ENCODE data around the gene TEX101.

The TEX101 gene

DNA sequence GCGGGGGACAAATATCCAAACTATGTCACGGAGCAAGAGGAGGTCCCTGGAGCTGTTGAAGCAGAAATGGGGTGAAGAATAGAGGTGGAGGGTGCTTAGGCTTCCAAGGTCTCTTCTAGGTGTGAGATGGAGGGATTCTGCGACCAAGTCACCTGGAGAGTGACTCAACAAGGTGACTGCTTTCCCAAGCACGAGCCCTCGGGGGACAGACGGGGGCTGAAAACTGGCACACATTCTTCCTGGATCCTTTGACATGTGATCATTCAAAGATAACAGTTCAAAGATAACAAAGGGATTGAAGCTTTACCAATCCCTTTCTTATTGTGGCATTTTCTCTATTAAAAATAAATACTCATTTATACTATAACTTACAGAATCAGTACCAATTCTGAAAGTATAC lies 2.2 kb upstream of the TEX101 start:
- H3K18ac ChIP-seq (ENCODE audit: low read length), result no peak overlapping the region
- no peak overlapping the region for H2BK120ac ChIP-seq (ENCODE audit: low read depth, low read length)
- no peaks in the 10 kb centered on the region for H3K79me1 ChIP-seq (ENCODE audit: low read depth, low read length)
- no peak overlapping the region for H3K14ac ChIP-seq (ENCODE audit: low read length)
- H2BK12ac ChIP-seq (ENCODE audit: low read length), result no peak overlapping the region
- no peak overlapping the region for H3K4ac ChIP-seq (ENCODE audit: low read length)
- H3K27ac ChIP-seq (replicated peaks; ENCODE audit: low read length), result no peak overlapping the region
- H3K27me3 ChIP-seq (ENCODE audit: control insufficient read depth in 3 of 3, insufficient read depth in 3 of 3, low read depth in 1 of 3, low read length in 3 of 3), result no peaks in the 10 kb centered on the region
- no peak overlapping the region for H3K23ac ChIP-seq (ENCODE audit: low read depth, low read length, poor library complexity)
- no peak overlapping the region for H3K4me3 ChIP-seq (ENCODE audit: low read length in 2 of 2)
- no peak for DNase-seq (ENCODE audit: low spot score)
- WGBS, 2 donors (ENCODE audit: extremely low coverage in 2 of 2, insufficient read length in 2 of 2, insufficient replicate concordance in 1 of 2), result no CpG with 5 or more reads among the region's 6 CpGs
- no peaks in the 10 kb centered on the region for H3K4me1 ChIP-seq (ENCODE audit: control insufficient read depth in 2 of 2, insufficient read depth in 1 of 2, low read depth in 1 of 2, low read length in 2 of 2)
- no peaks in the 10 kb centered on the region for H3K36me3 ChIP-seq (replicated peaks in 1 of 2; ENCODE audit: control insufficient read depth in 2 of 2, insufficient read depth in 2 of 2, low read length in 2 of 2)
- H3K9ac ChIP-seq (ENCODE audit: low read depth, low read length, poor library complexity), result no peak overlapping the region
- H2BK15ac ChIP-seq (ENCODE audit: low read length), result no peak overlapping the region
- H4K91ac ChIP-seq (ENCODE audit: low read depth, low read length, poor library complexity), result no peak overlapping the region
- no peak overlapping the region for H2BK5ac ChIP-seq (ENCODE audit: low read length)
- no peak overlapping the region for H2AK5ac ChIP-seq (ENCODE audit: low read depth, low read length)
- no peak overlapping the region for H3K4me2 ChIP-seq (ENCODE audit: insufficient read depth, low read length, poor library complexity, severe bottlenecking)
- H2AFZ ChIP-seq (ENCODE audit: low read length), result no peak overlapping the region
- no peak overlapping the region for H4K8ac ChIP-seq (ENCODE audit: low read depth, low read length)
- H3K9me3 ChIP-seq (replicated peaks in 1 of 2; ENCODE audit: control insufficient read depth in 2 of 2, insufficient read depth in 1 of 2, low read depth in 1 of 2, low read length in 2 of 2), result peaks cover 3 to 11% of the 10 kb centered on the region in 2 donors

DNA sequence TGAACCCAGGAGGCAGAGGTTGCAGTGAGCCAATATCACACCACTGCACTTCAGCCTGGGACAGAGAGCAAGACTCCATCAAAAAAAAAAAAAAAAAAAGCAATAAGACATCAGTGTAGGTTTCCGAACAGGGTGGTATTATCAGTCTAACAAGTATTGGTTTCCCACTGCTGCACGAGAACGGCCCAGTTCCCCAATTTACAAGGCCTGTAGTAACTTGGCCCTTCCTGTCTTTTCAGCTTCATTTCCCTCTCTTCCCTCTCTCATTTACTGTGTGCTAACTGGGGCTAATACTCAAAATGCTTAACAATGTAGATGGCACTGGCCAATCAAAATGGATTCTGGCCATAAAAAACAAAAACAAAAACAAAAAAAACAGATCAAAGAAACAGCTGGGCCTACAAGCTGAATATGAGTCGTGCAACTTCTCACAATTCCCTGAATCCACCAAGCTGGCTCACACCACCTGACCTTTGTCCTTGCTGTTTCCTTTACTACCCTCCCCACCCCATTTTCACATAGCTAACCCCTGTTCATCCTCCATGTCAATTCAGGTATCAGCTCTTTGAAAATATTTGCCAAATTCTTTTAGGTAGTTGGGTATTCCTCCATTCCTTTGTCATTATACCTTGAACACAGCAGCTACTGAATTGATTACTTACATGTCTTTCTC lies 2.4 kb downstream of the TEX101 start:
- peaks cover 0 to 5% (median 0%) of the 10 kb centered on the region in 3 experiments for H3K27me3 ChIP-seq (ENCODE audit: control insufficient read depth in 3 of 3, insufficient read depth in 3 of 3, low read depth in 1 of 3, low read length in 3 of 3)
- H2BK12ac ChIP-seq (ENCODE audit: low read length), result no peak overlapping the region
- no peak overlapping the region for H3K4me2 ChIP-seq (ENCODE audit: insufficient read depth, low read length, poor library complexity, severe bottlenecking)
- no peak overlapping the region for H2BK5ac ChIP-seq (ENCODE audit: low read length)
- H2BK15ac ChIP-seq (ENCODE audit: low read length), result no peak overlapping the region
- no peak overlapping the region for H3K18ac ChIP-seq (ENCODE audit: low read length)
- no peak overlapping the region for H3K9ac ChIP-seq (ENCODE audit: low read depth, low read length, poor library complexity)
- peaks cover 3 to 9% of the 10 kb centered on the region in 2 donors for H3K9me3 ChIP-seq (replicated peaks in 1 of 2; ENCODE audit: control insufficient read depth in 2 of 2, insufficient read depth in 1 of 2, low read depth in 1 of 2, low read length in 2 of 2)
- H3K23ac ChIP-seq (ENCODE audit: low read depth, low read length, poor library complexity), result no peak overlapping the region
- H3K14ac ChIP-seq (ENCODE audit: low read length), result no peak overlapping the region
- no peaks in the 10 kb centered on the region for H3K79me1 ChIP-seq (ENCODE audit: low read depth, low read length)
- H3K27ac ChIP-seq (replicated peaks; ENCODE audit: low read length), result no peak overlapping the region
- no peak overlapping the region for H4K8ac ChIP-seq (ENCODE audit: low read depth, low read length)
- H3K4ac ChIP-seq (ENCODE audit: low read length), result no peak overlapping the region
- no peak overlapping the region for H2BK120ac ChIP-seq (ENCODE audit: low read depth, low read length)
- DNase-seq (ENCODE audit: low spot score), result no peak
- no peaks in the 10 kb centered on the region for H3K4me1 ChIP-seq (ENCODE audit: control insufficient read depth in 2 of 2, insufficient read depth in 1 of 2, low read depth in 1 of 2, low read length in 2 of 2)
- no peak overlapping the region for H2AFZ ChIP-seq (ENCODE audit: low read length)
- no peak overlapping the region for H2AK5ac ChIP-seq (ENCODE audit: low read depth, low read length)
- H4K91ac ChIP-seq (ENCODE audit: low read depth, low read length, poor library complexity), result no peak overlapping the region
- H3K4me3 ChIP-seq (ENCODE audit: low read length in 2 of 2), result no peak overlapping the region
- no CpG with 5 or more reads among the region's 4 CpGs for WGBS, 2 donors (ENCODE audit: extremely low coverage in 2 of 2, insufficient read length in 2 of 2, insufficient replicate concordance in 1 of 2)
- no peaks in the 10 kb centered on the region for H3K36me3 ChIP-seq (replicated peaks in 1 of 2; ENCODE audit: control insufficient read depth in 2 of 2, insufficient read depth in 2 of 2, low read length in 2 of 2)

DNA sequence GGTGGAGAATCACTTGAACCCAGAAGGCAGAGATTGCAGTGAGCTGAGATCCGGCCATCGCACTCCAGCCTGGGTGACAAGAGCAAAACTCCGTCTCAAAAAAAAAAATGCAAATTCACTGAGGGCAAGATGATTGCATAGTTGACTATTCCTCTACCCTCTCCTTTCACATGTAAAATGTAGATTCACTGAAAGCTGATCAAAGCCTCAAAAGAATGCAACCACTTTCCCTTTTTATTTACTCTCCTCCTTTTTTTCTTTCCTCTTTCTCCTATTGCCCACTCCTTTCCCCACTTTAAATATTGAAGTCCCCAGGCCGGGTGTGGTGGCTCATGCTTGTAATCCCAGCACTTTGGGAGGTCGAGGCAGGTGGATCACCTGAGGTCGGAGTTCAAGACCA lies 6.3 kb downstream of the TEX101 start:
- no peaks in the 10 kb centered on the region for H3K4me1 ChIP-seq (ENCODE audit: control insufficient read depth in 2 of 2, insufficient read depth in 1 of 2, low read depth in 1 of 2, low read length in 2 of 2)
- H2BK15ac ChIP-seq (ENCODE audit: low read length), result no peak overlapping the region
- no peak overlapping the region for H3K27ac ChIP-seq (replicated peaks; ENCODE audit: low read length)
- no peak overlapping the region for H2BK12ac ChIP-seq (ENCODE audit: low read length)
- H2BK120ac ChIP-seq (ENCODE audit: low read depth, low read length), result no peak overlapping the region
- H3K9ac ChIP-seq (ENCODE audit: low read depth, low read length, poor library complexity), result no peak overlapping the region
- H4K8ac ChIP-seq (ENCODE audit: low read depth, low read length), result no peak overlapping the region
- no CpG with 5 or more reads among the region's 6 CpGs for WGBS, 2 donors (ENCODE audit: extremely low coverage in 2 of 2, insufficient read length in 2 of 2, insufficient replicate concordance in 1 of 2)
- no peak overlapping the region for H3K4ac ChIP-seq (ENCODE audit: low read length)
- no peak overlapping the region for H4K91ac ChIP-seq (ENCODE audit: low read depth, low read length, poor library complexity)
- no peaks in the 10 kb centered on the region for H3K79me1 ChIP-seq (ENCODE audit: low read depth, low read length)
- H2BK5ac ChIP-seq (ENCODE audit: low read length), result no peak overlapping the region
- H3K27me3 ChIP-seq (ENCODE audit: control insufficient read depth in 3 of 3, insufficient read depth in 3 of 3, low read depth in 1 of 3, low read length in 3 of 3), result peaks cover 0 to 5% (median 0%) of the 10 kb centered on the region in 3 experiments
- no peaks in the 10 kb centered on the region for H3K36me3 ChIP-seq (replicated peaks in 1 of 2; ENCODE audit: control insufficient read depth in 2 of 2, insufficient read depth in 2 of 2, low read length in 2 of 2)
- no peak overlapping the region for H3K18ac ChIP-seq (ENCODE audit: low read length)
- no peak for DNase-seq (ENCODE audit: low spot score)
- H2AFZ ChIP-seq (ENCODE audit: low read length), result no peak overlapping the region
- no peaks in the 10 kb centered on the region for H3K9me3 ChIP-seq (replicated peaks in 1 of 2; ENCODE audit: control insufficient read depth in 2 of 2, insufficient read depth in 1 of 2, low read depth in 1 of 2, low read length in 2 of 2)
- no peak overlapping the region for H3K4me2 ChIP-seq (ENCODE audit: insufficient read depth, low read length, poor library complexity, severe bottlenecking)
- H3K23ac ChIP-seq (ENCODE audit: low read depth, low read length, poor library complexity), result no peak overlapping the region
- no peak overlapping the region for H2AK5ac ChIP-seq (ENCODE audit: low read depth, low read length)
- H3K14ac ChIP-seq (ENCODE audit: low read length), result no peak overlapping the region
- H3K4me3 ChIP-seq (ENCODE audit: low read length in 2 of 2), result no peak overlapping the region

DNA sequence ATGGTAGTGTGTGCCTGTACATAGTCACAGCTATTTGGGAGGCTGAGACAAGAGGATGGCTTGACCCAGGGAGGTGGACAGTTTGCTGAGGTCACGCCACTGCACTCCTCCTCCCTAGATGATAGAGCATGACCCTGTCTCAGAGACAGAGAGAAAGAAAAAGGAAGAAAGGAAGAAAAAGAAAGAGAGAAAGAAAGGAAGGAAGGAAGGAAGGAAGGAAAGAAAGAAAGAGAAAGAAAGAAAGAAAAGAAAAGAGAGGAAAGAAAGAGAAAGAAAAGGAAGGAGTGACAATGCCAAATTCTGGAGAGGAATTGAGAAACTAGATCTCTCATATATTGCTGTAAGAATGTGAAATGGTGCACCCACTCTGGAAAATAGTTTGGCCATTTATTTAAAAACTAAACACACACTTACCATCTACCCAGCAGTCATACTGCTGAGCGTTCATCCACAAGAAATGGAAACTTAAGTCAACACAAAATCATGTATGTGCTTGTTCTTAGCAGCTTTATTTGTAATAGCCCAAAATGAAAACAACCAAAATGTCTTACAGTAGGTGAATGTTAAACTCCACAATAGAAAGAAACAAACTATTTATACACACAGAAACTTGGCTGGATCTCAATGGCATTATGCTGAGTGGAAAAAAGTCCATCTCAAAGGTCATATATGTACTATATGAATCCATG lies 7.5 kb downstream of the TEX101 start:
- Histone ChIP-seq H2BK120ac (ENCODE audit: low read depth, low read length) (no peak overlapping the region), H3K9me3 (replicated peaks in 1 of 2; ENCODE audit: control insufficient read depth in 2 of 2, insufficient read depth in 1 of 2, low read depth in 1 of 2, low read length in 2 of 2) (no peaks in the 10 kb centered on the region), H3K79me1 (ENCODE audit: low read depth, low read length) (no peaks in the 10 kb centered on the region), H2BK12ac (ENCODE audit: low read length) (no peak overlapping the region), H2BK15ac (ENCODE audit: low read length) (no peak overlapping the region), H3K23ac (ENCODE audit: low read depth, low read length, poor library complexity) (no peak overlapping the region), H4K91ac (ENCODE audit: low read depth, low read length, poor library complexity) (no peak overlapping the region), H2AK5ac (ENCODE audit: low read depth, low read length) (no peak overlapping the region), H3K18ac (ENCODE audit: low read length) (no peak overlapping the region), H3K9ac (ENCODE audit: low read depth, low read length, poor library complexity) (no peak overlapping the region), H3K27ac (replicated peaks; ENCODE audit: low read length) (no peak overlapping the region), H3K14ac (ENCODE audit: low read length) (no peak overlapping the region), H3K4me1 (ENCODE audit: control insufficient read depth in 2 of 2, insufficient read depth in 1 of 2, low read depth in 1 of 2, low read length in 2 of 2) (no peaks in the 10 kb centered on the region), H3K4me2 (ENCODE audit: insufficient read depth, low read length, poor library complexity, severe bottlenecking) (no peak overlapping the region), H2BK5ac (ENCODE audit: low read length) (no peak overlapping the region), H3K27me3 (ENCODE audit: control insufficient read depth in 3 of 3, insufficient read depth in 3 of 3, low read depth in 1 of 3, low read length in 3 of 3) (peaks cover 0 to 5% (median 0%) of the 10 kb centered on the region in 3 experiments), H3K4me3 (ENCODE audit: low read length in 2 of 2) (no peak overlapping the region), H4K8ac (ENCODE audit: low read depth, low read length) (no peak overlapping the region), H3K4ac (ENCODE audit: low read length) (no peak overlapping the region), H3K36me3 (replicated peaks in 1 of 2; ENCODE audit: control insufficient read depth in 2 of 2, insufficient read depth in 2 of 2, low read length in 2 of 2) (no peaks in the 10 kb centered on the region), H2AFZ (ENCODE audit: low read length) (no peak overlapping the region)
- WGBS, 2 donors (ENCODE audit: extremely low coverage in 2 of 2, insufficient read length in 2 of 2, insufficient replicate concordance in 1 of 2), result no CpG with 5 or more reads among the region's 2 CpGs
- no peak for DNase-seq (ENCODE audit: low spot score)

Data from neuronal stem cell (in vitro differentiated cells).